Prostate gland (tissue), 2 donors: ENCODE data around the gene ALKBH3. TPM values are rescaled to one million over a fixed set of nuclear protein-coding genes. Genes with fewer than 3 reads are reported as not detected.

ENCODE experiments used
- DNase-seq: peaks from one replicate; pipeline ENCODE4 v3.0.0-alpha.2; 2019; ENCODE audit warnings: low spot score
- H3K27ac ChIP-seq, 2 donors: fragments of 200-600 bp; sonication (generic); 2 replicates each; pipeline ENCODE4 v1.5.1; 2017 to 2019
- H3K27me3 ChIP-seq: fragments of 200-600 bp; sonication (generic); replicated peaks from 2 replicates; pipeline ENCODE4 v1.5.1; 2019; ENCODE audit not compliant: insufficient read depth
- H3K36me3 ChIP-seq, 2 donors: fragments of 200-600 bp; sonication (generic); 1 replicate in 1 of 2; 2 replicates in 1 of 2; pipeline versions ENCODE4 v1.5.1 to v1.8.1; 2017 to 2019
- H3K4me1 ChIP-seq: fragments of 200-600 bp; sonication (generic); replicated peaks from 2 replicates; pipeline ENCODE4 v1.5.1; 2019
- H3K4me3 ChIP-seq, 2 donors: fragments of 200-600 bp; sonication (generic); 2 replicates each; pipeline ENCODE4 v1.5.1; 2017 to 2019
- H3K9me3 ChIP-seq: fragments of 200-600 bp; sonication (generic); 2 replicates; pipeline ENCODE4 v1.5.1; 2017
- CTCF ChIP-seq, 4 experiments: fragments of 200-600 bp in 2 of 4; fragments of 450-650 bp in 2 of 4; sonication (generic) in 2 of 4; IDR thresholded peaks; 1 replicate in 3 of 4; 2 replicates in 1 of 4; pipeline ENCODE4 v1.5.1; 2016 to 2019; ENCODE audit warnings: antibody characterized with exemption in 4 of 4, mild to moderate bottlenecking in 2 of 4, moderate library complexity in 2 of 4
- POLR2A ChIP-seq: fragments of 450-650 bp; IDR thresholded peaks from one replicate; pipeline ENCODE4 v1.6.1; 2016; ENCODE audit warnings: antibody characterized with exemption, mild to moderate bottlenecking
- POLR2AphosphoS5 ChIP-seq: sonication (generic); formaldehyde crosslinking; IDR thresholded peaks from one replicate; pipeline ENCODE4 v1.6.1; 2017; ENCODE audit warnings: antibody characterized with exemption
- WGBS: methylation state at CpG from one replicate; pipeline ENCODE4 v1.1.5; 2018; 5-methylcytosine and 5-hydroxymethylcytosine counted together
- intact Hi-C: fragments of 100-400 bp; cut with DNase I; formaldehyde crosslinking; loops from one replicate; pipeline ENCODE4 v1.14.2; 2022
- total RNA-seq, 2 donors: library from RNA; depleted of rRNA; stranded (reverse); fragments of >200 nt; gene quantifications; one replicate each; pipeline ENCODE4 v1.1.0, GENCODE V29; 2016

Gene ALKBH3
- total RNA-seq, 2 donors from 2014 or later: 37.6 to 55.7 TPM

DNA sequence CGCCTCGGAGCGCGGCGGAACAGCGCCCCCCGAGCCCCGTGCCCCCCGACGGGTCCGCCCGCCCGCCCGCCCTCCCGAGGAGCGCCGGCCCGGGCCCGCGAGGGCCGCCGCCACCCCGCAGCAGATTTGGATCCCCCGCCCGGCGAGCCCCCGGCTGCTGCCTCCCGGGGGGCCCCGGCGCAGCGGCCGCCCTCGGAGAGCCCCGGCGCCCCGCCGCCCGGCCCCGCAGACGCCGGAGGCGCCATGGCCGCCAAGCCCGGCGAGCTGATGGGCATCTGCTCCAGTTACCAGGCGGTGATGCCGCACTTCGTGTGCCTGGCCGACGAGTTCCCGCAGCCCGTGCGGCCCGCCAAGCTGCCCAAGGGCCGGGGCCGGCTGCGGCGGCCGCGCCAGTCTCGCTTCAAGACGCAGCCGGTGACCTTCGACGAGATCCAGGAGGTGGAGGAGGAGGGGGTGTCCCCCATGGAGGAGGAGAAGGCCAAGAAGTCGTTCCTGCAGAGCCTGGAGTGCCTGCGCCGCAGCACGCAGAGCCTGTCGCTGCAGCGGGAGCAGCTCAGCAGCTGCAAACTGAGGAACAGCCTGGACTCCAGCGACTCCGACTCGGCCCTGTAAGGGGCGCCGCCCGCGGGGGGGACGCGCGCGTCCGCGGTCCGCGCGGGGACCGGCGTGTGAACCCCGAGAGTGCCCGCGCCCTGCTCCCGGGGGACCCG lies 62.2 kb downstream of the ALKBH3 start:
- Histone ChIP-seq H3K9me3 (no peaks in the 10 kb centered on the region), H3K27me3 (no peaks in the 10 kb centered on the region), H3K4me3 (peak overlapping the region; percentile 47 to 58), H3K27ac (peak overlapping the region; percentile 62 to 82), H3K36me3 (no peaks in the 10 kb centered on the region), H3K4me1 (peaks cover 6% of the 10 kb centered on the region)
- intact Hi-C loops: no loop called here
- WGBS: 2% methylated on average over 18 of the region's 94 CpGs
- TF ChIP-seq POLR2AphosphoS5 (no peak), CTCF (IDR thresholded peaks at IDR 0.05) (no peak), POLR2A (no peak)
- DNase-seq: no peak

DNA sequence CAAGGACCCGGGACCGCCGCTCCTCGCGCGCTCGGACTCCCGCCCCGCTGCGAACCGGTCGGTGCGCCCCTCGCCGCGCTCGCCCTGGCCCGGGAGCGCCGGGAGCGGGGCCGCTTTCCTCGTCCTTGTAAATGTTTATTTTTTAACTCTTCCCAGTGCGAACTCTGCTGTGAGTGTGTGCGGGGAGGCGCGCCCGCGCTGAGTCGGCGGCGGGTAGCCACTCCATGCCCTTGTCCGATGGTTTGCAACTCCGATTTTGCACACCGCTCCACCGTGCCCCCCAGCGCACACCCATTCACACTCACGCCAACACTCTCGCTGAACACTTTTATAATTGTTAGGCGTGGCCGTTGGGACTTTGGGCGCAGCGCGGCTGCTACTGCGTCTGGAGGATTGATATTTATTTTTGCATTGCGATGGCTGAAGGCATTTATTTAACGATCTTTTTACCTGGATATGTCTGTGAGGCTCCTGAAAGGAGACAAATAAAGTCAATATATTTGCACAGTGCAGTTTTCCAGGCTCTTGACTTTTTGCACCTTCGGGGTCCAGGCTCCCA lies 62.8 kb downstream of the ALKBH3 start:
- no peak for DNase-seq
- no peaks in the 10 kb centered on the region for H3K9me3 ChIP-seq
- no peaks in the 10 kb centered on the region for H3K36me3 ChIP-seq
- TF ChIP-seq POLR2A: no peak
- TF ChIP-seq POLR2AphosphoS5: no peak
- TF ChIP-seq CTCF (IDR thresholded peaks at IDR 0.05): no peak
- H3K4me3 ChIP-seq: peak overlapping the region; percentile 47 to 58
- peaks cover 6% of the 10 kb centered on the region for H3K4me1 ChIP-seq
- H3K27me3 ChIP-seq: no peaks in the 10 kb centered on the region
- intact Hi-C loops: no loop called here
- WGBS: 1% methylated on average over 26 of the region's 48 CpGs
- peak overlapping the region; percentile 62 to 82 for H3K27ac ChIP-seq

GRCh38 chr11:43943931-43944751 lies 63.5 kb downstream of the ALKBH3 start:
- Histone ChIP-seq H3K27ac (peak overlapping the region; percentile 62 to 82), H3K27me3 (no peaks in the 10 kb centered on the region), H3K4me1 (peaks cover 6% of the 10 kb centered on the region), H3K4me3 (peak overlapping the region; percentile 47 to 58), H3K36me3 (no peaks in the 10 kb centered on the region), H3K9me3 (no peaks in the 10 kb centered on the region)
- TF ChIP-seq CTCF (IDR thresholded peaks at IDR 0.05): no peak
- TF ChIP-seq POLR2AphosphoS5: no peak
- no peak for TF ChIP-seq POLR2A
- DNase-seq: no peak
- WGBS: 3% methylated on average over 41 of the region's 54 CpGs
- intact Hi-C loops: loop anchor here (2.0 kb wide), 2 partner anchors 51 to 93 kb away; no protein-coding TSS in a partner anchor

- Histone ChIP-seq H3K4me3 (peak overlapping the region in 1 of 2 donors; percentile 58), H3K4me1 (peaks cover 6% of the 10 kb centered on the region), H3K27me3 (no peaks in the 10 kb centered on the region), H3K27ac (peak overlapping the region; percentile 62 to 82), H3K36me3 (no peaks in the 10 kb centered on the region), H3K9me3 (no peaks in the 10 kb centered on the region)
- intact Hi-C loops: loop anchor here (2.0 kb wide), 2 partner anchors 52 to 92 kb away; no protein-coding TSS in a partner anchor
- peak; percentile 52 for DNase-seq
- WGBS: 21% methylated on average over 16 of the region's 16 CpGs
- TF ChIP-seq CTCF (IDR thresholded peaks at IDR 0.05) (peak; percentile 63 to 85 (median 72)), POLR2AphosphoS5 (no peak)
Measured at GRCh38 chr11:43944761-43945311, 64.2 kb downstream of the ALKBH3 start.
